ENCODE data around the gene PYM1.
"Not testable (repeated sequence)": the region's sequence is repeated elsewhere in the genome, so short reads cannot be mapped to it uniquely, and the experiment has no call there.

The PYM1 gene

DNA sequence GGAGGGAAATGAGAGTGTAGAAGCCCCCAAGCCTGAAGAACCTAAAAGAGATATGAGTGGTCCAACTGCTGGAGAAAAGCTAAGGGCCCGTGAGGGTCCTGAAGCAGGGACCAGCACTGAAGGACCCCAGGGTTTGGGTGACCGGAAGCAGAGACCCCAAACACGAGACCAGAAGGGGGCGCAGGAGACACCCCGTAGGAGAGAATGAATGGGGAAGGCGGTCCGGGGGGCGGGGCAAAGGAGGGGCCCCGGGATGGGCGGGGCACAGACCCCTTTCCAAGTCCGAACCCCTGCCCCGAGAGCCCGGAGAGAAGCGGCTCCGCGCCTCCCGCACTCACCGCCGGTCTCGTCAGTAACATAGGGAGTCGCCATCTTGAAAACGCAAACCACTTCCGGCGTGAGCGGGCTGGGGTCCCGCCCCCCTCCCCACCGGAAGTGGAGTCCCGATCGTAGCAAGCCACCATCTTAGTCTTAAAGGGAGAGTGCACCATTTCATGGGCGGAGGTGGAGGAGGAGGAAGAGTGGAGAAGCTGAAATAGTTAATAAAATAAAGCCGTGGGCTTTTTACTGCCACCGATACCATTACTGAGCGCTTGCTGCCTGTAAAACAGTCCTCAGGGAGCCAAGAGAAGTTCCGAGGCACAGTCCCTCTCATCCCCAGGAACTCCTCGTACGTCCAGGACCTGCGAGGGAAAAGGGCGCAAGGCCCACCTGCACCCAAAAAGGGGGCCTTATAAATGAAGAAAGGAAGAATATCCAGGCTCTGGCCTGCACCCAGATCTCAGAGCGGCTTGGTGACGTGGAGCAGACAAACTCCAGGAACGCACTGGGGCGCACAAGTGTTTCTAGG lies 731 bp downstream of the PYM1 start:
- FAIRE-seq (no peak), DNase-seq (ENCODE audit: insufficient read length, low spot score) (peak; percentile 95)
- TF ChIP-seq, protein P1, sequence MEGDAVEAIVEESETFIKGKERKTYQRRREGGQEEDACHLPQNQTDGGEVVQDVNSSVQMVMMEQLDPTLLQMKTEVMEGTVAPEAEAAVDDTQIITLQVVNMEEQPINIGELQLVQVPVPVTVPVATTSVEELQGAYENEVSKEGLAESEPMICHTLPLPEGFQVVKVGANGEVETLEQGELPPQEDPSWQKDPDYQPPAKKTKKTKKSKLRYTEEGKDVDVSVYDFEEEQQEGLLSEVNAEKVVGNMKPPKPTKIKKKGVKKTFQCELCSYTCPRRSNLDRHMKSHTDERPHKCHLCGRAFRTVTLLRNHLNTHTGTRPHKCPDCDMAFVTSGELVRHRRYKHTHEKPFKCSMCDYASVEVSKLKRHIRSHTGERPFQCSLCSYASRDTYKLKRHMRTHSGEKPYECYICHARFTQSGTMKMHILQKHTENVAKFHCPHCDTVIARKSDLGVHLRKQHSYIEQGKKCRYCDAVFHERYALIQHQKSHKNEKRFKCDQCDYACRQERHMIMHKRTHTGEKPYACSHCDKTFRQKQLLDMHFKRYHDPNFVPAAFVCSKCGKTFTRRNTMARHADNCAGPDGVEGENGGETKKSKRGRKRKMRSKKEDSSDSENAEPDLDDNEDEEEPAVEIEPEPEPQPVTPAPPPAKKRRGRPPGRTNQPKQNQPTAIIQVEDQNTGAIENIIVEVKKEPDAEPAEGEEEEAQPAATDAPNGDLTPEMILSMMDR (IDR thresholded peaks at IDR 0.05; ENCODE audit: insufficient read depth, missing control alignments), result peak; percentile 58

DNA sequence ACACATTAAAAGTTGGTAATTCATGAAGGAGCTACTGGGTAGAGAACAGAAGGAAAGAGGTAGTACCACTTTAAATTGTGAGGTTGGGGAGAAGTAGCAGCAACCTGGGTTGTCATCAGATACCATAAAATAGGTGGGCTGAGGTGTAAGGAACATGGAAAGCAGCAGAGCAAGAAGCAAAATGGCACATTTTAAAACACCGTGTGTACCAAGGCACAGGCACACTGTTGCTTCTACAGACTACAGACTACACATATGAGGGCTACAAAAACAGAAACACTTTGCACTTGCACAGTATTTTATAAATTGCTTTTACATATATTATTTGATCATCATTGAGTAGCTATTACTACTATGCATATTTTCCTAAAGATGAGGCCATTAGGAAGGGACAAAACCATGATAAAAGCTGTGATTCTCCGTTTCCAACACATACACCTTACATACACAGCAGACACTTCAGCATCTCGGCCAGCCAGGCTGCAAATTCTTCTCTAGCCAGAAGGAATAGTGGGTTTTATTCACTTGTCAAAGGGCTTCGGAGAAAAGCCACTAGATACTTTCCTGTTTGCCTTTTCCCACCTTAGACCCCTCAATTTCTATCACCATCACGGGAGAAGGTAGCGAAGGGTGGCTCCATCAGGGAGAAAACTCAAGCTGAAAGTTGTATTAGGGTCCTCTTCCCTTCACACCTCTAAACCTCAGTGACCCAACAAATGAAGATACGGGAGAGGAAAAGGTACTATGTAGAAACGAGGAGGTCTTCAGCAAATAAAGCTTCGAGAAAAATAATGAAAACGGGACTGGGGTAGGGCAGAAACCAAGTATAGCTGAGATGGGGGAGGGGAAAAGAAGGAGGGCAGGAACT lies 1.6 kb downstream of the PYM1 start:
- no peak for DNase-seq (ENCODE audit: insufficient read length, low spot score)
- TF ChIP-seq, protein P1 (IDR thresholded peaks at IDR 0.05; ENCODE audit: insufficient read depth, missing control alignments), result no peak
- FAIRE-seq, result no peak

DNA sequence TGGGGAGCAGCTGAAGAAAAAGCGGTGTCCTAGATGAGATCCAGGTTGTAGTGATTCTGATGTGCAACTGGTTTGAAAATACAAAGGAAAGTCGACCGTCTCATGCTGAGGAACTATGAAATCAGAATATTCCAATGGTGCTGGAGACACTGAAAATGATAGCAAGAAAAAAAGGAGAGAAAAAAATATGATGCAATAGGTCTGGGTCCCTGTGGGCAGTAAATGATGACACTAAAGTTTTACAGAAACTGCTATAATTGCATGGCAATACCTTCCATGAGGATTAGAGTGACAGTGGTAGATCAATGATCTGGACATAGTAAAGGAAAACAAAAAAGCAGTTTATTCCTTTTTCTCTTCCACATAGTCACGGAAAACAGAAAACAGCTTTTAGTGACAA lies 2.3 kb downstream of the PYM1 start:
- TF ChIP-seq, protein P1 (IDR thresholded peaks at IDR 0.05; ENCODE audit: insufficient read depth, missing control alignments), result no peak
- DNase-seq (ENCODE audit: insufficient read length, low spot score), result no peak
- FAIRE-seq, result no peak

DNA sequence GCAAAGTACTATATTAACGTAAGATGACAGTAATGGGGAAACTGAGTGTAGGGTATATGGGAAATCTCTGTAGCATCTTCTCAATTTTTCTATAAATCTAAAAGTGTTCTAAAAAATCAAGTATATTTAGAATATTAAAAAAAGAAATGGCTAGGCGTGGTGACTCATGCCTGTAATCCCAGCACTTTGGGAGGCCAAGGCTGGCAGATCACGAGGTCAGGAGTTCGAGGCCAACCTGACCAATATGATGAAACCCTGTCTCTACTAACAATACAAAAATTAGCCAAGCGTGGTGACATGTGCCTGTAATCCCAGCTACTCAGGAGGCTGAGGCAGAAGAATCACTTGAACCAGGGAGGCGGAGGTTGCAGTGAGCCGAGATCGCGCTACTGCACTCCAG lies 4.0 kb downstream of the PYM1 start:
- FAIRE-seq; DNase-seq (ENCODE audit: insufficient read length, low spot score): not testable (repeated sequence)

DNA sequence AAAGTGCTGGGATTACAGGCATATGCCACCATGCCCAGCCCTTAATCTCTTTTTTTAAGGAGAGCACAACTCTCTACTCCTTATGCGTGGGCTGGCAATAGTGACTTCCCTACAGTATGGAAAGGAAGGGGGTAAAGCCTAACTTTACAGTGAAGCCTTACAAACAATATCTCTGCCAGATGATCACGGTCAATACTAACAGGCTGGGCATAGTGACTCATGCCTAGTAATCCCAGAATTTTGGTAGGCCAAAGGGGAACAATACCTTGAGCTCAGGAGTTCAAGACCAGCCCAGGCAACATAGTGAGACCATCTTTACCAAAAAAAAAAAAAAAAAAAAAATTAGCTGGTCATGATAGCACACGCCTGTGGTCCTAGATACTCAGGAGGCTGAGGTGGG lies 5.6 kb downstream of the PYM1 start:
- TF ChIP-seq, protein P1 (IDR thresholded peaks at IDR 0.05; ENCODE audit: insufficient read depth, missing control alignments), result no peak
- FAIRE-seq (no peak), DNase-seq (ENCODE audit: insufficient read length, low spot score) (no peak)

DNA sequence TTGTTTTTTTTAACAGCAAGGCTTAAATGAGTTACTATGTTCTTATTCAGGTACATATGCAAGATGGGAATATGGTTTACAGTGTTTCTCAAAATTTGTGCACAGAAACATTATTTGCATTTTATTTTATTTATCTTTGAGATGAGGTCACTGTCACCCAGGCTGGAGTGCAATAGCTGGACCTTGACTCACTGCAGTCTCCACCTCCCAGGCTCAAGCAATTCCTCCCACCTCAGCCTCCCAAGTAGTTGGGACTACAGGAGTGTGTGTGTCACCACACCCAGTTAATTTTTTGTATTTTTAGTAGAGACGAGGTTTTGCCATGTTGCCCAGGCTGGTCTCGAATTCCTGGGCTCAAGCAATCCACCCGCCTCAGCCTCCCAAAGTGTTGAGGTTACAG lies 8.7 kb downstream of the PYM1 start:
- not testable (repeated sequence) for DNase-seq (ENCODE audit: insufficient read length, low spot score); FAIRE-seq

DNA sequence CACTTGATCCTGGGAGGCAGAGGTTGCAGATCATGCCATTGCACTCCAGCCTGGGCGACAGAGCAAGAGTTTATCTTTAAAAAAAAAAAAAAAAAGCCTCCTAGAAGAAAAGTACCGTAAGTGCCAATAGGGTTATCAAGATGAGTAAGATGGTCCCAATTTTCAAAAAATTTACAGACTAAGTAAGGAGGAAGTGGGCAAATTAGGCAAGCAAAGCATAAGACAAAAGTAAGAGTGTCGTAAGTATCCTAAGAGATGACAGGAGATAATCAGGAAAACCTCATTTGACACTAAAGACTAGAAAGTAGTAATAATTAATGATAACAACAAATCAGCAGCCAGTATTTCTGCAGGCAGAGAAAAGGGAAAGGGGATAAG lies 12.2 kb downstream of the PYM1 start:
- TF ChIP-seq, protein P1 (IDR thresholded peaks at IDR 0.05; ENCODE audit: insufficient read depth, missing control alignments), result no peak
- FAIRE-seq, result no peak

DNA sequence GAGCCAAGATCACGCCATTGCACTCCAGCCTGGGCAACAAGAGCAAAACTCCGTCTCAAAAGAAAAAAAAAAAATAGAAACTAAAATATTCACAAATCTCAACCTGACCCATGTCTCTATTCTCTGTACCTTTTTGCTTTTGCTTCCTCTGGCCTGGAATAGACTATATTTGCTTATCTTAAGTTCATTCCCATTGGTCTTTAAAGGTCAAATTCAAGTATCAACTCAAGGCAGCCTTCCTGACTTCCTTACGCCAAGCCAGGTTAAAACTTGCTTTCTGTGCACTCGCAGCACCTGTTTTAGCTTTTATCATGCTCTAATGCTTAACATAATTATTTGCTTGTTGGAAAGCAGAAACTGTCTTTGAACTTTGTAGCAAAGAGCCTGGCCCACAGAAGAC lies 14.8 kb downstream of the PYM1 start:
- TF ChIP-seq, protein P1 (IDR thresholded peaks at IDR 0.05; ENCODE audit: insufficient read depth, missing control alignments), result no peak
- FAIRE-seq (no peak), DNase-seq (ENCODE audit: insufficient read length, low spot score) (no peak)

More for the DNA sequence above, 12.2 kb downstream of the PYM1 start:
- no peak for DNase-seq (ENCODE audit: insufficient read length, low spot score)
